K562 (cell line): Measurements from ENCODE around the gene HDGFL2. TPM values are rescaled to one million over a fixed set of nuclear protein-coding genes. Genes with fewer than 3 reads are reported as not detected.

ENCODE experiments used
- ATAC-seq: fragments of 200-7000 bp; cut with Tn5 transposase; 3 replicates; pipeline ENCODE4 v1.9.1; 2020; ENCODE audit warnings: moderate library complexity
- BruUV-seq: library from RNA; stranded (reverse); fragments of 400-500 nt; replicated peaks from 2 replicates; lab custom pipeline; 2021; lab: Mats Ljungman, UMichigan
- CTCF ChIA-PET: fragments of 300-600 bp; formaldehyde crosslinking; extraction: SDS; loops from one replicate; lab custom pipeline; 2021; ENCODE audit warnings: low intra/inter-chr PET ratio; lab: Yijun Ruan, JAX
- POLR2A ChIA-PET: fragments of 300-600, 350-650 bp; sonication (Branson Sonifier 250); formaldehyde crosslinking; extraction: SDS; loops from one replicate; lab custom pipeline; 2021; ENCODE audit warnings: antibody characterized with exemption, inconsistent platforms; lab: Yijun Ruan, JAX
- DNase-seq, 4 experiments: peaks; one replicate each; pipeline versions ENCODE4 v3.0.0 to v3.0.0-alpha.2; 2011 to 2018; ENCODE audit warnings: low spot score in 3 of 4, mixed read lengths in 3 of 4; ENCODE audit errors: extremely low read depth in 1 of 4
- FAIRE-seq: peaks from 2 replicates; lab custom pipeline; 2011; peaks lifted over from hg19 to GRCh38; lab: Jason Lieb, UNC
- H2AFZ ChIP-seq: 2 replicates; pipeline ENCODE4 v1.6.0; 2011; ENCODE audit warnings: low read depth, low read length, control low read depth, inconsistent platforms
- H3K27ac ChIP-seq: fragments of 200-600 bp; 3 replicates; pipeline ENCODE4 v1.8.0; 2011; ENCODE audit warnings: low read depth, mild to moderate bottlenecking, control low read depth, inconsistent platforms, low read length, moderate library complexity, mixed read lengths; ENCODE audit errors: extremely low read depth
- H3K27me3 ChIP-seq, 2 experiments: fragments of 300-600 bp in 1 of 2; 2 replicates in 1 of 2; 3 replicates in 1 of 2; pipeline versions ENCODE4 v1.6.0 to v1.8.0; 2011; ENCODE audit warnings: inconsistent platforms in 2 of 2, low read length in 2 of 2, mild to moderate bottlenecking in 1 of 2, mixed read lengths in 1 of 2, moderate library complexity in 1 of 2; ENCODE audit not compliant: control insufficient read depth in 2 of 2, insufficient read depth in 2 of 2
- H3K36me3 ChIP-seq: fragments of 300-600 bp; 3 replicates; pipeline ENCODE4 v1.8.0; 2011; ENCODE audit warnings: mild to moderate bottlenecking, low read length, inconsistent platforms; ENCODE audit not compliant: control insufficient read depth, insufficient read depth
- H3K4me1 ChIP-seq, 2 experiments: fragments of 200-600 bp in 1 of 2; replicated peaks in 1 of 2; 2 replicates in 1 of 2; 3 replicates in 1 of 2; pipeline versions ENCODE4 v1.5.1 to v1.8.0; 2011; ENCODE audit warnings: inconsistent platforms in 2 of 2, low read length in 2 of 2, mild to moderate bottlenecking in 1 of 2, mixed read lengths in 1 of 2, moderate library complexity in 1 of 2; ENCODE audit not compliant: control insufficient read depth in 2 of 2, insufficient read depth in 2 of 2
- H3K4me2 ChIP-seq: 2 replicates; pipeline ENCODE4 v1.6.1; 2011; ENCODE audit warnings: low read length, control low read depth, inconsistent platforms, mixed read lengths; ENCODE audit not compliant: insufficient read depth
- H3K4me3 ChIP-seq: fragments of 200-600 bp; sonication (generic), shearing (Covaris generic); 2 replicates; pipeline ENCODE4 v1.5.1; 2016; ENCODE audit warnings: control low read depth, inconsistent platforms
- H3K79me2 ChIP-seq: fragments of 200-600 bp; 3 replicates; pipeline ENCODE4 v1.8.0; 2011; ENCODE audit warnings: low read length, inconsistent platforms; ENCODE audit not compliant: control insufficient read depth, insufficient read depth
- H3K9ac ChIP-seq, 2 experiments: 2 replicates each; pipeline versions ENCODE4 v1.6.0 to v1.6.1; 2011; ENCODE audit warnings: low read depth in 2 of 2, low read length in 2 of 2, control low read depth in 1 of 2, inconsistent platforms in 1 of 2, mild to moderate bottlenecking in 1 of 2, mixed read lengths in 1 of 2; ENCODE audit not compliant: insufficient read depth in 1 of 2
- H3K9me1 ChIP-seq: one replicate; pipeline ENCODE4 v1.6.0; 2011; ENCODE audit warnings: inconsistent platforms, mild to moderate bottlenecking, low read length, moderate library complexity; ENCODE audit not compliant: control insufficient read depth, insufficient read depth
- H3K9me3 ChIP-seq: replicated peaks from 2 replicates; pipeline ENCODE4 v1.5.1; 2011; ENCODE audit warnings: low read depth, low read length, inconsistent platforms; ENCODE audit not compliant: control insufficient read depth, insufficient read depth
- H4K20me1 ChIP-seq: replicated peaks from 2 replicates; pipeline ENCODE4 v1.6.1; 2011; ENCODE audit warnings: low read length, inconsistent platforms, mixed read lengths; ENCODE audit not compliant: control insufficient read depth, insufficient read depth
- EP400 ChIP-seq: fragments of 450-650 bp; IDR thresholded peaks from 2 replicates; pipeline ENCODE4 v1.6.1; 2017; ENCODE audit warnings: antibody characterized with exemption, mild to moderate bottlenecking, moderate library complexity
- RBFOX2 ChIP-seq: fragments of 200-400 bp; formaldehyde crosslinking; IDR thresholded peaks from 2 replicates; pipeline ENCODE4 v1.6.1; 2017; ENCODE audit warnings: low read depth, mild to moderate bottlenecking, low read length, moderate library complexity
- TCF15 ChIP-seq: fragments of 250-450 bp; sonication (Bioruptor Pico); IDR thresholded peaks from 2 replicates; pipeline ENCODE4 v1.8.0; 2022; ENCODE audit warnings: moderate library complexity, mild to moderate bottlenecking, inconsistent platforms
- ZFX ChIP-seq: sonication (generic); formaldehyde crosslinking; IDR thresholded peaks from 2 replicates; pipeline ENCODE4 v1.8.0; 2022; ENCODE audit warnings: mild to moderate bottlenecking, missing genetic modification reagents, moderate library complexity
- ZNF239 ChIP-seq: fragments of 250-450 bp; sonication (Bioruptor Pico); IDR thresholded peaks from 2 replicates; pipeline ENCODE4 v1.4.0; 2020; ENCODE audit warnings: mild to moderate bottlenecking
- WGBS: fragments of 100-300 bp; shearing (Covaris generic); methylation state at CpG from one replicate; pipeline ENCODE4 v1.1.6; 2016; ENCODE audit warnings: low coverage, mixed read lengths; ENCODE audit not compliant: insufficient coverage; ENCODE audit errors: missing lambda C conversion rate; 5-methylcytosine and 5-hydroxymethylcytosine counted together
- in situ Hi-C: fragments of 300-500 bp; cut with MboI; formaldehyde crosslinking; loops from 4 replicates; pipeline ENCODE4 v1.15.0; 2018; ENCODE audit warnings: inconsistent platforms, mixed read lengths
- intact Hi-C: fragments of 100-400 bp; cut with micrococcal nuclease; formaldehyde crosslinking; loops from 2 replicates; pipeline ENCODE4 v1.14.2; 2022
- polyA plus RNA-seq, 8 experiments: library from polyadenylated mRNA; depleted of rRNA in 4 of 8; stranded (reverse) in 5 of 8; unstranded in 3 of 8; fragments of >200 nt; fragmentation: Nextera tagmentation in 2 of 8; fragmentation: Illumina TruSeq in 1 of 8; extraction: Ambion mirVana in 2 of 8; extraction: Trizol in 1 of 8; gene quantifications; 2 replicates each; pipeline versions ENCODE4 v1.2.1 to v1.2.3, GENCODE V29; 2011 to 2014; ENCODE audit warnings: inconsistent platforms in 1 of 8, missing spikeins in 1 of 8
- total RNA-seq, 7 experiments: library from RNA; depleted of rRNA in 6 of 7; stranded (reverse); fragments of >200 nt in 6 of 7; fragmentation: Illumina TruSeq in 2 of 7; extraction: Trizol in 2 of 7; gene quantifications; 2 replicates each; pipeline versions ENCODE4 v1.2.1 to v1.2.3, GENCODE V29; 2011 to 2021; ENCODE audit warnings: low replicate concordance in 1 of 7

Gene HDGFL2
- total and polyA plus RNA-seq, 9 of the 15 experiments (the other 6 are each of a cell fraction or from before 2014, with no cell fraction given), result 0.13 to 61.7 (median 16.0) TPM

DNA sequence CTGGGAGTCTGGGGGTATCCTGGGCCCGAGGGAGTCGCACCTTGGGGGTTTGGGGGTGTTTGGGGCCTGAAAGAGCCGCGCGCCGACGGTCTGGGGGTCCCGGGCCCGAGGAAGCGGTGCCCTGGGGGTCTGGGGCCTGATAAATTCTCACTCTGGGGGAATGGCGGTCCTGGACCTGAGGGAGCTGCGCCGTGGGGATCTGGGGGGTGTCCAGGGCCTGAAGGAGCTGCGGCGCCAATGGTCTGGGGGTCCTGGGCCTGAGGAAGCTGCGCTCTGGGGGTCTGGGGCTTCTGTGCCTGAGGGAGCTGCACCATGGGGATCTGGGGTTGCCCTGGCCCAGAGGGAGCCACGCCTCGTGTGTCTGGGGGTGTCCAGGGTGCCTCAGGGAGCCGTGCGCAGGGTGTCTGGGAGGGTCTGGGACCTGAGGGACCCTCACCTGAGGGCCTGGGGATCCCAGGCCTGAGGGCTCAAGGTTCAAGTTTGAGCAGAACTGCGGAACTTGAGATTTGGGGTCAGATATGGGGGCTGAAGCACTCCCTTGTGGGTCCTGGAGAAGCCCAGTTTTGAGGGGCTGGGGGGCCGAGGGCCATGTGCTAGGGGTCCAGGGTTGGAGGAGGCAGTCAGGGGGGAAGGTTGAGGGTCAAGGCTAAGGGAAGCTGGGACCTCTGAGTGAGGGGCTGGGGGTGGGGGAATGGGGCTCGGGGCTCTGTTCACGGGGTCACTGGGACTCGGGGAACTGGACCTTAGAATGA lies 1.1 kb downstream of the HDGFL2 start:
- Histone ChIP-seq H3K79me2 (peaks cover 24% of the 10 kb centered on the region), H2AFZ (no peak overlapping the region), H3K27me3 (no peaks in the 10 kb centered on the region), H3K9me1 (no peaks in the 10 kb centered on the region), H3K4me3 (peak overlapping the region; percentile 94), H3K27ac (peak overlapping the region; percentile 74), H3K9me3 (no peaks in the 10 kb centered on the region), H3K36me3 (peaks cover 23% of the 10 kb centered on the region; the same call in 2 of the 3 replicates), H3K4me1 (peaks cover 3 to 32% of the 10 kb centered on the region in 2 experiments; a peak in 4 of 5 replicates), H4K20me1 (peaks cover 4% of the 10 kb centered on the region; the same call in 1 of the 2 replicates), H3K4me2 (peak overlapping the region; percentile 70), H3K9ac (peak overlapping the region; percentile 74 to 97)
- in situ Hi-C loops, result no loop called here
- FAIRE-seq, result no peak
- BruUV-seq, result no TSS peak
- CTCF ChIA-PET, result no interaction called here
- no peak for ATAC-seq
- no peak for TF ChIP-seq EP400
- peak; percentile 45; the same call in 1 of the 2 replicates for TF ChIP-seq RBFOX2
- 0 out of 2 replicates have a peak, but pooled peaks have one; percentile 26 for TF ChIP-seq ZFX (CRISPR knock-in tag)
- TF ChIP-seq TCF15 (CRISPR knock-in tag), result no peak
- TF ChIP-seq ZNF239, result no peak
- 49% methylated on average over 9 of the region's 25 CpGs for WGBS
- intact Hi-C loops, result no loop called here
- DNase-seq, result no peak
- POLR2A ChIA-PET, result interaction anchor here (0.7 kb wide), 1 partner anchor 25 kb away, joined by 4 read pairs; no protein-coding TSS in a partner anchor
